Stimulated activated CD4-positive, alpha-beta T cell treated with anti-CD3 and anti-CD28 coated beads, Interleukin-1b, Interleukin-23, amount 100 ng/mL, for 1 hour (primary cell): ENCODE results near the gene TMC7.
"Not testable (repeated sequence)": the region's sequence is repeated elsewhere in the genome, so short reads cannot be mapped to it uniquely, and the experiment has no call there.

Source experiments
- DNase-seq, 2 donors: peaks; one replicate each; pipeline ENCODE4 v3.0.0-alpha.2; 2020; ENCODE audit warnings: low read depth in 2 of 2

Gene TMC7

GRCh38 chr16:18983565-18984434 lies at the start of gene TMC7:
Gene TMC7, plus strand, starts transcription at chr16:18983934. Its CDS starts 130 bp downstream, at chr16:18984064.
- no peak for DNase-seq

GRCh38 chr16:18936727-18937340 lies 46.9 kb upstream of the TMC7 start:
- DNase-seq = no peak

GRCh38 chr16:18937390-18937789 lies 46.3 kb upstream of the TMC7 start:
- DNase-seq = no peak

GRCh38 chr16:18938986-18939385 lies 44.7 kb upstream of the TMC7 start:
- DNase-seq = no peak

- no peak for DNase-seq
Observed at GRCh38 chr16:18941471-18941870, 42.3 kb upstream of the TMC7 start.

GRCh38 chr16:18942061-18942460 lies 41.7 kb upstream of the TMC7 start:
- DNase-seq = no peak

GRCh38 chr16:18943414-18943813 lies 40.3 kb upstream of the TMC7 start:
- no peak for DNase-seq

- no peak for DNase-seq
Observed at GRCh38 chr16:18945233-18945632, 38.5 kb upstream of the TMC7 start.

GRCh38 chr16:18948372-18949020 lies 35.2 kb upstream of the TMC7 start:
- DNase-seq = no peak

- DNase-seq = no peak
Observed at GRCh38 chr16:18950469-18951185, 33.1 kb upstream of the TMC7 start.

- DNase-seq = no peak
Observed at GRCh38 chr16:18953547-18953946, 30.2 kb upstream of the TMC7 start.

- not testable (repeated sequence) for DNase-seq
Observed at GRCh38 chr16:18955874-18956580, 27.7 kb upstream of the TMC7 start.

- not testable (repeated sequence) for DNase-seq
Observed at GRCh38 chr16:18956658-18957241, 27.0 kb upstream of the TMC7 start.

GRCh38 chr16:18958621-18959029 lies 25.1 kb upstream of the TMC7 start:
- DNase-seq = no peak

- DNase-seq = no peak
Observed at GRCh38 chr16:18959031-18959505, 24.7 kb upstream of the TMC7 start.

GRCh38 chr16:18965555-18965954 lies 18.2 kb upstream of the TMC7 start:
- no peak for DNase-seq

- DNase-seq = no peak
Observed at GRCh38 chr16:18966791-18967190, 16.9 kb upstream of the TMC7 start.

GRCh38 chr16:18969050-18969854 lies 14.5 kb upstream of the TMC7 start:
- peak; percentile 51 to 62 for DNase-seq

- DNase-seq = no peak
Observed at GRCh38 chr16:18969855-18970240, 13.9 kb upstream of the TMC7 start.

- DNase-seq = no peak
Observed at GRCh38 chr16:18975109-18975508, 8.6 kb upstream of the TMC7 start.
